K562 (cell line): ENCODE data around the gene HOXD1. TPM values are rescaled to one million over a fixed set of nuclear protein-coding genes. Genes with fewer than 3 reads are reported as not detected.

Experiments used
- ATAC-seq: fragments of 200-7000 bp; cut with Tn5 transposase; 3 replicates; pipeline ENCODE4 v1.9.1; 2020; ENCODE audit warnings: moderate library complexity
- BruUV-seq: library from RNA; stranded (reverse); fragments of 400-500 nt; replicated peaks from 2 replicates; lab custom pipeline; 2021; lab: Mats Ljungman, UMichigan
- CTCF ChIA-PET: fragments of 300-600 bp; formaldehyde crosslinking; extraction: SDS; loops from one replicate; lab custom pipeline; 2021; ENCODE audit warnings: low intra/inter-chr PET ratio; lab: Yijun Ruan, JAX
- POLR2A ChIA-PET: fragments of 300-600, 350-650 bp; sonication (Branson Sonifier 250); formaldehyde crosslinking; extraction: SDS; loops from one replicate; lab custom pipeline; 2021; ENCODE audit warnings: antibody characterized with exemption, inconsistent platforms; lab: Yijun Ruan, JAX
- DNase-seq, 4 experiments: peaks; one replicate each; pipeline versions ENCODE4 v3.0.0 to v3.0.0-alpha.2; 2011 to 2018; ENCODE audit warnings: low spot score in 3 of 4, mixed read lengths in 3 of 4; ENCODE audit errors: extremely low read depth in 1 of 4
- FAIRE-seq: peaks from 2 replicates; lab custom pipeline; 2011; peaks lifted over from hg19 to GRCh38; lab: Jason Lieb, UNC
- H2AFZ ChIP-seq: 2 replicates; pipeline ENCODE4 v1.6.0; 2011; ENCODE audit warnings: low read depth, low read length, control low read depth, inconsistent platforms
- H3K27ac ChIP-seq: fragments of 200-600 bp; 3 replicates; pipeline ENCODE4 v1.8.0; 2011; ENCODE audit warnings: low read depth, mild to moderate bottlenecking, control low read depth, inconsistent platforms, low read length, moderate library complexity, mixed read lengths; ENCODE audit errors: extremely low read depth
- H3K27me3 ChIP-seq, 2 experiments: fragments of 300-600 bp in 1 of 2; 2 replicates in 1 of 2; 3 replicates in 1 of 2; pipeline versions ENCODE4 v1.6.0 to v1.8.0; 2011; ENCODE audit warnings: inconsistent platforms in 2 of 2, low read length in 2 of 2, mild to moderate bottlenecking in 1 of 2, mixed read lengths in 1 of 2, moderate library complexity in 1 of 2; ENCODE audit not compliant: control insufficient read depth in 2 of 2, insufficient read depth in 2 of 2
- H3K36me3 ChIP-seq: fragments of 300-600 bp; 3 replicates; pipeline ENCODE4 v1.8.0; 2011; ENCODE audit warnings: mild to moderate bottlenecking, low read length, inconsistent platforms; ENCODE audit not compliant: control insufficient read depth, insufficient read depth
- H3K4me1 ChIP-seq, 2 experiments: fragments of 200-600 bp in 1 of 2; replicated peaks in 1 of 2; 2 replicates in 1 of 2; 3 replicates in 1 of 2; pipeline versions ENCODE4 v1.5.1 to v1.8.0; 2011; ENCODE audit warnings: inconsistent platforms in 2 of 2, low read length in 2 of 2, mild to moderate bottlenecking in 1 of 2, mixed read lengths in 1 of 2, moderate library complexity in 1 of 2; ENCODE audit not compliant: control insufficient read depth in 2 of 2, insufficient read depth in 2 of 2
- H3K4me2 ChIP-seq: 2 replicates; pipeline ENCODE4 v1.6.1; 2011; ENCODE audit warnings: low read length, control low read depth, inconsistent platforms, mixed read lengths; ENCODE audit not compliant: insufficient read depth
- H3K4me3 ChIP-seq: fragments of 200-600 bp; sonication (generic), shearing (Covaris generic); 2 replicates; pipeline ENCODE4 v1.5.1; 2016; ENCODE audit warnings: control low read depth, inconsistent platforms
- H3K79me2 ChIP-seq: fragments of 200-600 bp; 3 replicates; pipeline ENCODE4 v1.8.0; 2011; ENCODE audit warnings: low read length, inconsistent platforms; ENCODE audit not compliant: control insufficient read depth, insufficient read depth
- H3K9ac ChIP-seq, 2 experiments: 2 replicates each; pipeline versions ENCODE4 v1.6.0 to v1.6.1; 2011; ENCODE audit warnings: low read depth in 2 of 2, low read length in 2 of 2, control low read depth in 1 of 2, inconsistent platforms in 1 of 2, mild to moderate bottlenecking in 1 of 2, mixed read lengths in 1 of 2; ENCODE audit not compliant: insufficient read depth in 1 of 2
- H3K9me1 ChIP-seq: one replicate; pipeline ENCODE4 v1.6.0; 2011; ENCODE audit warnings: inconsistent platforms, mild to moderate bottlenecking, low read length, moderate library complexity; ENCODE audit not compliant: control insufficient read depth, insufficient read depth
- H3K9me3 ChIP-seq: replicated peaks from 2 replicates; pipeline ENCODE4 v1.5.1; 2011; ENCODE audit warnings: low read depth, low read length, inconsistent platforms; ENCODE audit not compliant: control insufficient read depth, insufficient read depth
- H4K20me1 ChIP-seq: replicated peaks from 2 replicates; pipeline ENCODE4 v1.6.1; 2011; ENCODE audit warnings: low read length, inconsistent platforms, mixed read lengths; ENCODE audit not compliant: control insufficient read depth, insufficient read depth
- BRCA1 ChIP-seq, 2 experiments: fragments of 450-650 bp in 1 of 2; sonication (generic) in 1 of 2; formaldehyde crosslinking in 1 of 2; IDR thresholded peaks; 2 replicates each; pipeline versions ENCODE4 v1.5.0 to v1.6.1; 2017 to 2020; ENCODE audit warnings: mild to moderate bottlenecking in 1 of 2, missing genetic modification reagents in 1 of 2
- CHD1 ChIP-seq: fragments of 200-600 bp; sonication (generic); IDR thresholded peaks from one replicate; pipeline ENCODE4 v1.6.1; 2012; ENCODE audit warnings: mild to moderate bottlenecking, moderate library complexity, low read length, inconsistent platforms
- EGR1 ChIP-seq: fragments of 450-650 bp; conservative IDR thresholded peaks from 2 replicates; pipeline ENCODE4 v1.6.1; 2017; ENCODE audit warnings: mild to moderate bottlenecking
- ETS2 ChIP-seq: IDR thresholded peaks from 2 replicates; pipeline ENCODE4 v1.6.1; 2016; ENCODE audit warnings: borderline replicate concordance, missing genetic modification characterization, mild to moderate bottlenecking, moderate library complexity, missing compliant biosample characterization; ENCODE audit not compliant: poor library complexity, severe bottlenecking
- GATA2 ChIP-seq: sonication (generic); formaldehyde crosslinking; IDR thresholded peaks from 2 replicates; pipeline ENCODE4 v1.4.0; 2020; ENCODE audit warnings: mild to moderate bottlenecking, missing genetic modification reagents
- KLF13 ChIP-seq: fragments of 450-650 bp; IDR thresholded peaks from 2 replicates; pipeline ENCODE4 v1.6.1; 2016; ENCODE audit warnings: missing genetic modification characterization, low read depth, mild to moderate bottlenecking, missing compliant biosample characterization, moderate library complexity, borderline replicate concordance
- MAFK ChIP-seq: IDR thresholded peaks from 2 replicates; pipeline ENCODE4 v1.6.1; 2011; ENCODE audit warnings: low read length, improper control_type of control experiment
- NRF1 ChIP-seq, 2 experiments: fragments of 450-650 bp; IDR thresholded peaks in 1 of 2; conservative IDR thresholded peaks in 1 of 2; 2 replicates each; pipeline ENCODE4 v1.6.1; 2014; ENCODE audit warnings: mild to moderate bottlenecking in 2 of 2
- TRIM28 ChIP-seq: fragments of 450-650 bp; IDR thresholded peaks from 2 replicates; pipeline ENCODE4 v1.6.1; 2017
- ZBTB1 ChIP-seq: sonication (generic); formaldehyde crosslinking; IDR thresholded peaks from 2 replicates; pipeline ENCODE4 v1.8.1; 2023; ENCODE audit warnings: missing genetic modification reagents, low read depth, mild to moderate bottlenecking, borderline replicate concordance
- ZBTB7A ChIP-seq: IDR thresholded peaks from 2 replicates; pipeline ENCODE4 v1.6.1; 2011; ENCODE audit warnings: low read depth, mild to moderate bottlenecking, low read length, moderate library complexity, borderline replicate concordance; ENCODE audit not compliant: control insufficient read depth
- ZNF41 ChIP-seq: fragments of 250-450 bp; sonication (Bioruptor Pico); conservative IDR thresholded peaks from 2 replicates; pipeline ENCODE4 v1.4.0; 2020; ENCODE audit warnings: mild to moderate bottlenecking
- WGBS: fragments of 100-300 bp; shearing (Covaris generic); methylation state at CpG from one replicate; pipeline ENCODE4 v1.1.6; 2016; ENCODE audit warnings: low coverage, mixed read lengths; ENCODE audit not compliant: insufficient coverage; ENCODE audit errors: missing lambda C conversion rate; 5-methylcytosine and 5-hydroxymethylcytosine counted together
- in situ Hi-C: fragments of 300-500 bp; cut with MboI; formaldehyde crosslinking; loops from 4 replicates; pipeline ENCODE4 v1.15.0; 2018; ENCODE audit warnings: inconsistent platforms, mixed read lengths
- intact Hi-C: fragments of 100-400 bp; cut with micrococcal nuclease; formaldehyde crosslinking; loops from 2 replicates; pipeline ENCODE4 v1.14.2; 2022
- polyA plus RNA-seq, 8 experiments: library from polyadenylated mRNA; depleted of rRNA in 4 of 8; stranded (reverse) in 5 of 8; unstranded in 3 of 8; fragments of >200 nt; fragmentation: Nextera tagmentation in 2 of 8; fragmentation: Illumina TruSeq in 1 of 8; extraction: Ambion mirVana in 2 of 8; extraction: Trizol in 1 of 8; gene quantifications; 2 replicates each; pipeline versions ENCODE4 v1.2.1 to v1.2.3, GENCODE V29; 2011 to 2014; ENCODE audit warnings: inconsistent platforms in 1 of 8, missing spikeins in 1 of 8
- total RNA-seq, 7 experiments: library from RNA; depleted of rRNA in 6 of 7; stranded (reverse); fragments of >200 nt in 6 of 7; fragmentation: Illumina TruSeq in 2 of 7; extraction: Trizol in 2 of 7; gene quantifications; 2 replicates each; pipeline versions ENCODE4 v1.2.1 to v1.2.3, GENCODE V29; 2011 to 2021; ENCODE audit warnings: low replicate concordance in 1 of 7
- TF ChIP-seq, protein P1 (sequence below): IDR thresholded peaks from 2 replicates; pipeline ENCODE4 v1.6.1; 2014; ENCODE audit warnings: antibody characterized with exemption
- TF ChIP-seq, protein P2 (sequence below): fragments of 250-450 bp; sonication (Bioruptor Pico); IDR thresholded peaks from 2 replicates; pipeline ENCODE4 v1.5.0; 2021
- TF ChIP-seq, protein P3 (sequence below): fragments of 450-650 bp; IDR thresholded peaks from 2 replicates; pipeline ENCODE4 v1.7.1; 2018; ENCODE audit warnings: mild to moderate bottlenecking, low read depth; ENCODE audit not compliant: partially characterized antibody
- TF ChIP-seq, protein P4 (sequence below), 2 experiments: fragments of 450-650 bp in 1 of 2; sonication (generic) in 1 of 2; formaldehyde crosslinking in 1 of 2; IDR thresholded peaks in 1 of 2; conservative IDR thresholded peaks in 1 of 2; 2 replicates each; pipeline versions ENCODE4 v1.6.1 to v1.8.1; 2016 to 2023; ENCODE audit warnings: mild to moderate bottlenecking in 2 of 2, moderate library complexity in 2 of 2, inconsistent platforms in 1 of 2, missing genetic modification reagents in 1 of 2
- TF ChIP-seq, protein P5 (sequence below): sonication (generic); formaldehyde crosslinking; IDR thresholded peaks from 2 replicates; pipeline ENCODE4 v1.9.0; 2022; ENCODE audit warnings: mild to moderate bottlenecking, missing genetic modification reagents

HOXD1 gene
- total and polyA plus RNA-seq, 9 of the 15 experiments (the other 6 are each of a cell fraction or from before 2014, with no cell fraction given), result not detected

DNA sequence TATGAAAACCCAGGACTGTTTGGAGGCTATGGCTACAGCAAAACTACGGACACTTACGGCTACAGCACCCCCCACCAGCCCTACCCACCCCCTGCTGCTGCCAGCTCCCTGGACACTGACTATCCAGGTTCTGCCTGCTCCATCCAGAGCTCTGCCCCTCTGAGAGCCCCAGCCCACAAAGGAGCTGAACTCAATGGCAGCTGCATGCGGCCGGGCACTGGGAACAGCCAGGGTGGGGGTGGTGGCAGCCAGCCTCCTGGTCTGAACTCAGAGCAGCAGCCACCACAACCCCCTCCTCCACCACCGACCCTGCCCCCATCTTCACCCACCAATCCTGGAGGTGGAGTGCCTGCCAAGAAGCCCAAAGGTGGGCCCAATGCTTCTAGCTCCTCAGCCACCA is 19.3 kb upstream of the HOXD1 start:
- no peaks in the 10 kb centered on the region for H3K79me2 ChIP-seq
- in situ Hi-C loops, result no loop called here
- H3K4me3 ChIP-seq, result no peak overlapping the region
- 4% methylated on average over 5 of the region's 5 CpGs for WGBS
- no peaks in the 10 kb centered on the region for H3K9me1 ChIP-seq
- H3K27me3 ChIP-seq, result peaks cover 40 to 45% of the 10 kb centered on the region in 2 experiments
- no peak for FAIRE-seq
- no peaks in the 10 kb centered on the region; the same call in 1 of the 2 replicates for H4K20me1 ChIP-seq
- no TSS peak for BruUV-seq
- DNase-seq, result no peak
- no peak overlapping the region for H2AFZ ChIP-seq
- intact Hi-C loops, result no loop called here
- H3K4me1 ChIP-seq, result peaks cover 0 to 25% of the 10 kb centered on the region in 2 experiments; a peak in 3 of 5 replicates
- H3K27ac ChIP-seq, result no peak overlapping the region
- no peak overlapping the region for H3K4me2 ChIP-seq
- no peak overlapping the region for H3K9ac ChIP-seq
- CTCF ChIA-PET, result no interaction called here
- no peaks in the 10 kb centered on the region for H3K36me3 ChIP-seq
- no peak for ATAC-seq
- POLR2A ChIA-PET, result no interaction called here
- H3K9me3 ChIP-seq, result no peaks in the 10 kb centered on the region
- no peak for TF ChIP-seq ZNF41 (CRISPR knock-in tag)
- TF ChIP-seq, protein P1, sequence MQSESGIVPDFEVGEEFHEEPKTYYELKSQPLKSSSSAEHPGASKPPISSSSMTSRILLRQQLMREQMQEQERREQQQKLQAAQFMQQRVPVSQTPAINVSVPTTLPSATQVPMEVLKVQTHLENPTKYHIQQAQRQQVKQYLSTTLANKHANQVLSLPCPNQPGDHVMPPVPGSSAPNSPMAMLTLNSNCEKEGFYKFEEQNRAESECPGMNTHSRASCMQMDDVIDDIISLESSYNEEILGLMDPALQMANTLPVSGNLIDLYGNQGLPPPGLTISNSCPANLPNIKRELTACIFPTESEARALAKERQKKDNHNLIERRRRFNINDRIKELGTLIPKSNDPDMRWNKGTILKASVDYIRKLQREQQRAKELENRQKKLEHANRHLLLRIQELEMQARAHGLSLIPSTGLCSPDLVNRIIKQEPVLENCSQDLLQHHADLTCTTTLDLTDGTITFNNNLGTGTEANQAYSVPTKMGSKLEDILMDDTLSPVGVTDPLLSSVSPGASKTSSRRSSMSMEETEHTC, result no peak
- TF ChIP-seq, protein P2, sequence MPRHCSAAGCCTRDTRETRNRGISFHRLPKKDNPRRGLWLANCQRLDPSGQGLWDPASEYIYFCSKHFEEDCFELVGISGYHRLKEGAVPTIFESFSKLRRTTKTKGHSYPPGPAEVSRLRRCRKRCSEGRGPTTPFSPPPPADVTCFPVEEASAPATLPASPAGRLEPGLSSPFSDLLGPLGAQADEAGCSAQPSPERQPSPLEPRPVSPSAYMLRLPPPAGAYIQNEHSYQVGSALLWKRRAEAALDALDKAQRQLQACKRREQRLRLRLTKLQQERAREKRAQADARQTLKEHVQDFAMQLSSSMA (CRISPR knock-in tag), result no peak
- no peak for TF ChIP-seq MAFK
- no peak for TF ChIP-seq GATA2 (CRISPR knock-in tag)
- no peak for TF ChIP-seq TRIM28
- TF ChIP-seq, protein P3, sequence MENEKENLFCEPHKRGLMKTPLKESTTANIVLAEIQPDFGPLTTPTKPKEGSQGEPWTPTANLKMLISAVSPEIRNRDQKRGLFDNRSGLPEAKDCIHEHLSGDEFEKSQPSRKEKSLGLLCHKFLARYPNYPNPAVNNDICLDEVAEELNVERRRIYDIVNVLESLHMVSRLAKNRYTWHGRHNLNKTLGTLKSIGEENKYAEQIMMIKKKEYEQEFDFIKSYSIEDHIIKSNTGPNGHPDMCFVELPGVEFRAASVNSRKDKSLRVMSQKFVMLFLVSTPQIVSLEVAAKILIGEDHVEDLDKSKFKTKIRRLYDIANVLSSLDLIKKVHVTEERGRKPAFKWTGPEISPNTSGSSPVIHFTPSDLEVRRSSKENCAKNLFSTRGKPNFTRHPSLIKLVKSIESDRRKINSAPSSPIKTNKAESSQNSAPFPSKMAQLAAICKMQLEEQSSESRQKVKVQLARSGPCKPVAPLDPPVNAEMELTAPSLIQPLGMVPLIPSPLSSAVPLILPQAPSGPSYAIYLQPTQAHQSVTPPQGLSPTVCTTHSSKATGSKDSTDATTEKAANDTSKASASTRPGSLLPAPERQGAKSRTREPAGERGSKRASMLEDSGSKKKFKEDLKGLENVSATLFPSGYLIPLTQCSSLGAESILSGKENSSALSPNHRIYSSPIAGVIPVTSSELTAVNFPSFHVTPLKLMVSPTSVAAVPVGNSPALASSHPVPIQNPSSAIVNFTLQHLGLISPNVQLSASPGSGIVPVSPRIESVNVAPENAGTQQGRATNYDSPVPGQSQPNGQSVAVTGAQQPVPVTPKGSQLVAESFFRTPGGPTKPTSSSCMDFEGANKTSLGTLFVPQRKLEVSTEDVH, result no peak
- TF ChIP-seq EGR1, result no peak
- no peak for TF ChIP-seq ZBTB1
- no peak for TF ChIP-seq NRF1 (conservative IDR thresholded peaks at IDR 0.05 in 1 of 2, IDR thresholded peaks at IDR 0.05 in 1 of 2)
- TF ChIP-seq KLF13, result no peak
- no peak for TF ChIP-seq BRCA1 (IDR thresholded peaks at IDR 0.05)
- TF ChIP-seq BRCA1 (CRISPR knock-in tag; IDR thresholded peaks at IDR 0.05), result no peak
- TF ChIP-seq, protein P4, sequence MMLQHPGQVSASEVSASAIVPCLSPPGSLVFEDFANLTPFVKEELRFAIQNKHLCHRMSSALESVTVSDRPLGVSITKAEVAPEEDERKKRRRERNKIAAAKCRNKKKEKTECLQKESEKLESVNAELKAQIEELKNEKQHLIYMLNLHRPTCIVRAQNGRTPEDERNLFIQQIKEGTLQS (IDR thresholded peaks at IDR 0.05), result no peak
- TF ChIP-seq, protein P4 (CRISPR knock-in tag; conservative IDR thresholded peaks at IDR 0.05), result no peak
- TF ChIP-seq ZBTB7A, result no peak
- no peak for TF ChIP-seq CHD1
- no peak for TF ChIP-seq ETS2
- TF ChIP-seq, protein P5, sequence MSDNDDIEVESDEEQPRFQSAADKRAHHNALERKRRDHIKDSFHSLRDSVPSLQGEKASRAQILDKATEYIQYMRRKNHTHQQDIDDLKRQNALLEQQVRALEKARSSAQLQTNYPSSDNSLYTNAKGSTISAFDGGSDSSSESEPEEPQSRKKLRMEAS (CRISPR knock-in tag), result no peak
